HG03025 (cell line): Measurements from ENCODE around the gene VAPB.

ENCODE experiments used
- ATAC-seq: cut with Tn5 transposase; IDR thresholded peaks from one replicate; pipeline ENCODE4 v1.9.1; 2021; ENCODE audit warnings: mild to moderate bottlenecking, moderate library complexity; ENCODE audit not compliant: unreplicated experiment, low FRiP score

The VAPB gene

GRCh38 chr20:58377766-58378401 lies 11.1 kb upstream of the VAPB start:
- no peak for ATAC-seq

- ATAC-seq, result no peak
These were observed 10.3 kb upstream of the VAPB start for GRCh38 chr20:58378704-58379103.

GRCh38 chr20:58381627-58382026 lies 7.4 kb upstream of the VAPB start:
- no peak for ATAC-seq

GRCh38 chr20:58382096-58382495 lies 6.9 kb upstream of the VAPB start:
- no peak for ATAC-seq

- no peak for ATAC-seq
These were observed 4.2 kb upstream of the VAPB start for GRCh38 chr20:58384821-58385220.

GRCh38 chr20:58388028-58388601 lies 914 bp upstream of the VAPB start:
- ATAC-seq, result no peak

GRCh38 chr20:58389324-58389967 lies 417 bp downstream of the VAPB start:
- peak; percentile 26 for ATAC-seq

GRCh38 chr20:58389968-58390658 lies 1.1 kb downstream of the VAPB start:
- ATAC-seq, result no peak

GRCh38 chr20:58390659-58391035 lies 1.6 kb downstream of the VAPB start:
- no peak for ATAC-seq

- ATAC-seq, result no peak
These were observed 3.3 kb downstream of the VAPB start for GRCh38 chr20:58392286-58392685.

- no peak for ATAC-seq
These were observed 4.3 kb downstream of the VAPB start for GRCh38 chr20:58393299-58393698.

GRCh38 chr20:58394801-58395200 lies 5.8 kb downstream of the VAPB start:
- ATAC-seq, result no peak

GRCh38 chr20:58395604-58396003 lies 6.6 kb downstream of the VAPB start:
- ATAC-seq, result no peak

- no peak for ATAC-seq
These were observed 8.4 kb downstream of the VAPB start for GRCh38 chr20:58397429-58397828.

- ATAC-seq, result no peak
These were observed 9.2 kb downstream of the VAPB start for GRCh38 chr20:58398254-58398653.

- no peak for ATAC-seq
These were observed 10.9 kb downstream of the VAPB start for GRCh38 chr20:58399926-58400325.

- no peak for ATAC-seq
These were observed 12.1 kb downstream of the VAPB start for GRCh38 chr20:58401162-58401561.

- ATAC-seq, result no peak
These were observed 13.3 kb downstream of the VAPB start for GRCh38 chr20:58402305-58402704.

- ATAC-seq, result no peak
These were observed 13.8 kb downstream of the VAPB start for GRCh38 chr20:58402827-58403226.

GRCh38 chr20:58403272-58403671 lies 14.2 kb downstream of the VAPB start:
- no peak for ATAC-seq

- ATAC-seq, result no peak
These were observed 16.7 kb downstream of the VAPB start for GRCh38 chr20:58405504-58406291.
